ENCODE results near the gene DNAJC21.
"Not testable (repeated sequence)": the region's sequence is repeated elsewhere in the genome, so short reads cannot be mapped to it uniquely, and the experiment has no call there.

The DNAJC21 gene

GRCh38 chr5:34923694-34924461, 5.5 kb upstream of the DNAJC21 start:
- peak; percentile 68 for DNase-seq

GRCh38 chr5:34924462-34924765, 4.9 kb upstream of the DNAJC21 start:
- no peak for DNase-seq

GRCh38 chr5:34926318-34926888, 3.0 kb upstream of the DNAJC21 start:
- DNase-seq, result no peak

GRCh38 chr5:34927785-34928184, 1.6 kb upstream of the DNAJC21 start:
- no peak for DNase-seq

- no peak for DNase-seq
These were observed 1.1 kb upstream of the DNAJC21 start for GRCh38 chr5:34928267-34928666.

GRCh38 chr5:34929720-34930461, 532 bp downstream of the DNAJC21 start:
- DNase-seq, result peak; percentile 83

- peak; percentile 12 for DNase-seq
These were observed 1.1 kb downstream of the DNAJC21 start for GRCh38 chr5:34930462-34930844.

- no peak for DNase-seq
These were observed 1.5 kb downstream of the DNAJC21 start for GRCh38 chr5:34930870-34931269.

GRCh38 chr5:34932947-34933346, 3.6 kb downstream of the DNAJC21 start:
- DNase-seq, result no peak

GRCh38 chr5:34941936-34942335, 12.6 kb downstream of the DNAJC21 start:
- DNase-seq, result no peak

- no peak for DNase-seq
These were observed 14.7 kb downstream of the DNAJC21 start for GRCh38 chr5:34944044-34944443.

- DNase-seq, result no peak
These were observed 15.2 kb downstream of the DNAJC21 start for GRCh38 chr5:34944460-34945047.

- peak; percentile 8 for DNase-seq
These were observed 28.0 kb downstream of the DNAJC21 start for GRCh38 chr5:34957321-34957720.

- peak; percentile 23 for DNase-seq
These were observed 28.7 kb downstream of the DNAJC21 start for GRCh38 chr5:34957857-34958690.

GRCh38 chr5:34959323-34959722, 30.0 kb downstream of the DNAJC21 start:
- no peak for DNase-seq

GRCh38 chr5:34967540-34967939, 38.2 kb downstream of the DNAJC21 start:
- no peak for DNase-seq

GRCh38 chr5:34968258-34968657, 38.9 kb downstream of the DNAJC21 start:
- no peak for DNase-seq

GRCh38 chr5:34970552-34970951, 41.2 kb downstream of the DNAJC21 start:
- no peak for DNase-seq

- not testable (repeated sequence) for DNase-seq
These were observed 42.3 kb downstream of the DNAJC21 start for GRCh38 chr5:34971655-34972054.

GRCh38 chr5:34976347-34976746, 47.0 kb downstream of the DNAJC21 start:
- no peak for DNase-seq

- no peak for DNase-seq
These were observed 48.7 kb downstream of the DNAJC21 start for GRCh38 chr5:34977934-34978613.

- no peak for DNase-seq
These were observed 49.3 kb downstream of the DNAJC21 start for GRCh38 chr5:34978681-34979080.

All from fibroblast of skin of scalp (primary cell).